ENCODE results near the gene FEM1A. TPM values are rescaled to one million over a fixed set of nuclear protein-coding genes. Genes with fewer than 3 reads are reported as not detected.
"Not testable (repeated sequence)": the region's sequence is repeated elsewhere in the genome, so short reads cannot be mapped to it uniquely, and the experiment has no call there.

FEM1A gene, protein sequence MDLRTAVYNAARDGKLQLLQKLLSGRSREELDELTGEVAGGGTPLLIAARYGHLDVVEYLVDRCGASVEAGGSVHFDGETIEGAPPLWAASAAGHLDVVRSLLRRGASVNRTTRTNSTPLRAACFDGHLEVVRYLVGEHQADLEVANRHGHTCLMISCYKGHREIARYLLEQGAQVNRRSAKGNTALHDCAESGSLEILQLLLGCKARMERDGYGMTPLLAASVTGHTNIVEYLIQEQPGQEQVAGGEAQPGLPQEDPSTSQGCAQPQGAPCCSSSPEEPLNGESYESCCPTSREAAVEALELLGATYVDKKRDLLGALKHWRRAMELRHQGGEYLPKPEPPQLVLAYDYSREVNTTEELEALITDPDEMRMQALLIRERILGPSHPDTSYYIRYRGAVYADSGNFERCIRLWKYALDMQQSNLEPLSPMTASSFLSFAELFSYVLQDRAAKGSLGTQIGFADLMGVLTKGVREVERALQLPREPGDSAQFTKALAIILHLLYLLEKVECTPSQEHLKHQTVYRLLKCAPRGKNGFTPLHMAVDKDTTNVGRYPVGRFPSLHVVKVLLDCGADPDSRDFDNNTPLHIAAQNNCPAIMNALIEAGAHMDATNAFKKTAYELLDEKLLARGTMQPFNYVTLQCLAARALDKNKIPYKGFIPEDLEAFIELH
- 12.0 and 13.2 TPM in 2 replicates for total RNA-seq
- long read RNA-seq, full-length matches to known transcripts = 24 of 24 reads
- long read RNA-seq, partial matches to known transcripts = 0 of 24 reads
- long read RNA-seq, other reads (novel, unspliced or antisense) = 0 of 24 reads

DNA sequence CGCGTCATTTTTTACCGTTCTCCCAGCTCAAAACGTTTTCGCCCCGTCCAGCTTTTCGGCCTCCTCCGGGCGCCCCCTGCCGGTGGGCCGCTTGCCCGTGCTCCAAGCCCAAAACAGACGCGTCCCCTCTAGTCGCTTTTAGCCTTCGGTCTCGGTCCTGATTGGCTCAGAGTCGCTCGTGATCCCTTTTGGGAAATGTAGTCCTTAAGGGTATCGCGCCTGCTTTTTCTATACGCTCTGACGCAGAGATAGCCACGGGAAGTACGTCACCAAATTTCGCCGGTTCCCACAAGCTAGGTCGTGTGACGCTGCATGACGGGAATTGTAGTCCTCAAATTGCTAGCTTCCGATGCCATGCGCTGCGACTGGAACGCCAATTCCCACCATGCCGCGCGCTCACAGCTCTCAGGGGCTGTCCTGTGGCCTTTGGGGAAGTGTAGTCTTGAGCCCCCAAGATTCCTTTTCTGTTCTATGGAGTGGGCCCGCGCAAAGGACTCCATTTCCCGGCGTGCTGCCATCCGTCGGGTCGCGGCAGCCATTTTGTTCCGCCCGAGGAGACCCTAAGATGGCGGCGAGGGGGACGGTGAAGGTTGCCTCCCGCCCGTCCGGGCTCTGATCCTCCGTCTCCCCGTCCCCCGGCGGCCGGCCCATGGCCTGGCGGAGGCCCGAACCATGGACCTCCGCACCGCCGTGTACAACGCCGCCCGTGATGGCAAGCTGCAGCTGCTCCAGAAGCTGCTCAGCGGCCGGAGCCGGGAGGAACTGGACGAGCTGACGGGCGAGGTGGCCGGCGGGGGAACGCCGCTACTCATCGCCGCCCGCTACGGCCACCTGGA is at the start of gene FEM1A:
FEM1A (plus strand) TSS at position 552 of the 836 bp plus-strand sequence; CDS start at position 673, 121 bp downstream.
- peak within 1 kb of the TSS; percentile 72 for H3K4me3 Mint-ChIP-seq (ENCODE audit: unreplicated experiment)
- TF ChIP-seq, protein P1, sequence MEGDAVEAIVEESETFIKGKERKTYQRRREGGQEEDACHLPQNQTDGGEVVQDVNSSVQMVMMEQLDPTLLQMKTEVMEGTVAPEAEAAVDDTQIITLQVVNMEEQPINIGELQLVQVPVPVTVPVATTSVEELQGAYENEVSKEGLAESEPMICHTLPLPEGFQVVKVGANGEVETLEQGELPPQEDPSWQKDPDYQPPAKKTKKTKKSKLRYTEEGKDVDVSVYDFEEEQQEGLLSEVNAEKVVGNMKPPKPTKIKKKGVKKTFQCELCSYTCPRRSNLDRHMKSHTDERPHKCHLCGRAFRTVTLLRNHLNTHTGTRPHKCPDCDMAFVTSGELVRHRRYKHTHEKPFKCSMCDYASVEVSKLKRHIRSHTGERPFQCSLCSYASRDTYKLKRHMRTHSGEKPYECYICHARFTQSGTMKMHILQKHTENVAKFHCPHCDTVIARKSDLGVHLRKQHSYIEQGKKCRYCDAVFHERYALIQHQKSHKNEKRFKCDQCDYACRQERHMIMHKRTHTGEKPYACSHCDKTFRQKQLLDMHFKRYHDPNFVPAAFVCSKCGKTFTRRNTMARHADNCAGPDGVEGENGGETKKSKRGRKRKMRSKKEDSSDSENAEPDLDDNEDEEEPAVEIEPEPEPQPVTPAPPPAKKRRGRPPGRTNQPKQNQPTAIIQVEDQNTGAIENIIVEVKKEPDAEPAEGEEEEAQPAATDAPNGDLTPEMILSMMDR (IDR thresholded peaks at IDR 0.05) = peak; percentile 99
- H3K27ac Mint-ChIP-seq (ENCODE audit: unreplicated experiment) = peak within 1 kb of the TSS; percentile 59

DNA sequence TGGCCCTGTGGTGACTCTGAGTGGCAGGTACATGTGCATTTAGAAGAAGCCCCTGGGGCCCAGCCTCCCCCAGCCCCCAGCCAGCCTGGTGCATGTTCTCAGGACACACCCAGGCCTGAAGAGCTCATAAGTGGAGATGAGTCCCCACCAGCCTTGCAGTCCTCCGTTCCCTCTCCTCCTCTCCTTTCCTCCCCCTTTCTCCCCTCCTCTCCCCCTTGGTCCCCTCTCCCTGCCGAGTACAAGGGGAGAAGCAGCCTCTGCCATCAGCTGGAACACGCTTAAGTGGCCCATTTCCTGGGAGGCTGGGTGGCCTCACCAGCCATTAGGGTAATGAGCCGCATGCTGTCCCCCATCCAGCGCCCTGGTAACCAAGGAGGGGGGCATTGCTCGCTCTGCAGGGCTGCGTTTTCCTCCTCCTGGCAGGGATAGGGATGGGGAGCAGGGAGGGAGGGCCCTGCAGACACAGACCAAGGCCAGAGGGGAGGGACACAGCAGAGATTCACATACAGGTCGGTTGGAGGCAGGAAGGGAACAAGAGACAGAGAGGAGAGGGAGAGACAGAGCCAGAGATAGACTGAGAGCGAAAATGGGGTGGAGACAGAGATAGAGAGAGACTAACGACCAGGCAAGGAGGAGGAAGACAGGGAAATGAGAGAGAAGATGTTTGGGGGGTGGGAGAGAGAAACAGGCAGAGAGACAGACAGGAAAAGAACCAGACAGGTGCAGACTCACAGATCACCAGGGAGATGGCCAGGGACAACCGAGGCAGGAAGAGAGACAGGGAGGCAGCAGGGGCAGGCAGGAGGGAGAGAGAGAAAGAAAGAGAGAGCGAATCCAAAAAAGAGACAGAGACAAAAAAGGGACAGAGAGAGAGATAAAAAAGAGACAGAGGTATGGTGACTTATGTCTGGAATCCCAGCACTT is 48.5 kb upstream of the FEM1A start:
- Mint-ChIP-seq H3K27me3 (ENCODE audit: unreplicated experiment) (peaks cover 20% of the 10 kb centered on the region), H3K4me1 (ENCODE audit: unreplicated experiment) (peaks cover 9% of the 10 kb centered on the region), H3K27ac (ENCODE audit: unreplicated experiment) (no peak overlapping the region), H3K9me3 (ENCODE audit: unreplicated experiment) (no peaks in the 10 kb centered on the region), H3K4me3 (ENCODE audit: unreplicated experiment) (no peak overlapping the region), H3K36me3 (ENCODE audit: unreplicated experiment) (no peaks in the 10 kb centered on the region)
- TF ChIP-seq, protein P1 (IDR thresholded peaks at IDR 0.05) = no peak
- DNase-seq (ENCODE audit: extremely low spot score, unreplicated experiment) = no peak

More for the DNA sequence above, at the start of gene FEM1A:
- Mint-ChIP-seq H3K4me1 (ENCODE audit: unreplicated experiment) (peaks cover 18% of the 10 kb centered on the region), H3K36me3 (ENCODE audit: unreplicated experiment) (peaks cover 9% of the 10 kb centered on the region), H3K27me3 (ENCODE audit: unreplicated experiment) (peaks cover 3% of the 10 kb centered on the region), H3K9me3 (ENCODE audit: unreplicated experiment) (no peaks in the 10 kb centered on the region)
- DNase-seq (ENCODE audit: extremely low spot score, unreplicated experiment) = peak; percentile 99

DNA sequence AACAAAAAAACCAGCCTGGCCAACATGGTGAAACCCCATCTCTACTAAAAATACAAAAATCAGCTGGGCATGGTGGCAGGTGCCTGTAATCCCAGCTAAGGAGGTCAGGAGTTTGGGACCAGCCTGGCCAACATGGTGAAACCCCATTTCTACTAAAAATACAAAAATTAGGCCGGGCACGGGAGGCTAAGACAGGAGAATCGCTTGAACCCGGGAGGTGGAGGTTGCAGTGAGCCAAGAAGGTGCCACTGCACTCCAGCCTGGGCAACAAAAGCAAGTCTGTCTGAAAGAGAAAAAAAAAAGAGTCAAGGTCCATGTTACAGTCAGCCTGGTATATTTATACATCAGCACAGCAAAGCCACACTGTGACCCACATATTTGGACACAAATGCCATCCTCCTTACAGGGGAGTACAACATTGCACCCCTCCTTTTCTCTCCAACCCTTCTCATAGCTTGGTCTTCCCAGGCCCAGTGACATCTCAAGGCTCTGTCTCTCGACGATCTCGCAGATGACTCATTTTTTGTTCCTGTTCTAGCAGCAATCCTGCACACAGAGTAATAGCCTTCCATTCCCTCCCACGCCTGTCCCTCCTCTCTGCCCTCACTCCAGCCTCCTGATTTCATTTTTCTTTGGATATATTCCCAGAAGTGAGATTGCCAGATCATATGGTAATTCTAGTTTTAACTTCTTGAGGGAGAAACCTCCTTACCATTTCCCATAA is 46.9 kb upstream of the FEM1A start:
- TF ChIP-seq, protein P1 (IDR thresholded peaks at IDR 0.05) = no peak
- DNase-seq (ENCODE audit: extremely low spot score, unreplicated experiment) = no peak
- Mint-ChIP-seq H3K27me3 (ENCODE audit: unreplicated experiment) (peaks cover 28% of the 10 kb centered on the region), H3K36me3 (ENCODE audit: unreplicated experiment) (no peaks in the 10 kb centered on the region), H3K4me3 (ENCODE audit: unreplicated experiment) (no peak overlapping the region), H3K27ac (ENCODE audit: unreplicated experiment) (peak overlapping the region; percentile 16), H3K9me3 (ENCODE audit: unreplicated experiment) (no peaks in the 10 kb centered on the region), H3K4me1 (ENCODE audit: unreplicated experiment) (peaks cover 9% of the 10 kb centered on the region)

DNA sequence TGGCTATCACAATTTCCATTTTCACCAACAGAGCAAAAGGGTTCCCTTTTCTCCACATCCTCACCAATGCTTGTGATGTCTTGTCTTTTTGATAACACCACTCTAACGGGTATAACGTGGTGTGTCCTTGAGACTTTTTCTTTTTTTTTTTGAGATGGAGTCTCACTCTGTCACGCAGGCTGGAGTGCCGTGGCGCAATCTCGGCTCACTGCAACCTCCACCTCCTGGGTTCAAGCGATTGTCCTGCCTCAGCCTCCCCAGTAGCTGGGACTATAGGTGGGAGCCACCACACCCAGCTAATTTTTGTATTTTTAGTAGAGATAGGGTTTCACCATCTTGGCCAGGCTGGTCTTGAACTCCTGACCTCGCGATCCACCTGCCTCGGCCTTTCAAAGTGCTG is 46.4 kb upstream of the FEM1A start:
- not testable (repeated sequence) for H3K36me3 Mint-ChIP-seq (ENCODE audit: unreplicated experiment); DNase-seq (ENCODE audit: extremely low spot score, unreplicated experiment); H3K4me1 Mint-ChIP-seq (ENCODE audit: unreplicated experiment); H3K4me3 Mint-ChIP-seq (ENCODE audit: unreplicated experiment); H3K9me3 Mint-ChIP-seq (ENCODE audit: unreplicated experiment)
- peak overlapping the region; percentile 16 for H3K27ac Mint-ChIP-seq (ENCODE audit: unreplicated experiment)
- H3K27me3 Mint-ChIP-seq (ENCODE audit: unreplicated experiment) = peaks cover 31% of the 10 kb centered on the region

All from osteocyte (in vitro differentiated cells).